GM21528 (cell line): ENCODE measurements around the gene CCDC138.

Source experiments
- ATAC-seq: cut with Tn5 transposase; IDR thresholded peaks from one replicate; pipeline ENCODE4 v1.9.1; 2021; ENCODE audit warnings: mild to moderate bottlenecking, moderate library complexity; ENCODE audit not compliant: unreplicated experiment, low FRiP score

CCDC138 gene

GRCh38 chr2:108889907-108890306 is 103.3 kb downstream of the CCDC138 start:
- no peak for ATAC-seq

GRCh38 chr2:108893277-108893676 is 106.7 kb downstream of the CCDC138 start:
- no peak for ATAC-seq

GRCh38 chr2:108894766-108895165 is 108.2 kb downstream of the CCDC138 start:
- no peak for ATAC-seq

- ATAC-seq = no peak
Observed at GRCh38 chr2:108895188-108895587, 108.6 kb downstream of the CCDC138 start.

- ATAC-seq = no peak
Observed at GRCh38 chr2:108896741-108897140, 110.2 kb downstream of the CCDC138 start.

GRCh38 chr2:108898315-108899082 is 111.9 kb downstream of the CCDC138 start:
- ATAC-seq = no peak

- ATAC-seq = no peak
Observed at GRCh38 chr2:108904680-108905079, 118.1 kb downstream of the CCDC138 start.

GRCh38 chr2:108905176-108905575 is 118.6 kb downstream of the CCDC138 start:
- no peak for ATAC-seq

- no peak for ATAC-seq
Observed at GRCh38 chr2:108905906-108906305, 119.3 kb downstream of the CCDC138 start.

GRCh38 chr2:108906403-108907077 is 120.0 kb downstream of the CCDC138 start:
- no peak for ATAC-seq

GRCh38 chr2:108907822-108908712 is 121.5 kb downstream of the CCDC138 start:
- ATAC-seq = no peak

- ATAC-seq = no peak
Observed at GRCh38 chr2:108908713-108909070, 122.1 kb downstream of the CCDC138 start.

- ATAC-seq = no peak
Observed at GRCh38 chr2:108909275-108909823, 122.8 kb downstream of the CCDC138 start.

- no peak for ATAC-seq
Observed at GRCh38 chr2:108910011-108910431, 123.5 kb downstream of the CCDC138 start.

- ATAC-seq = no peak
Observed at GRCh38 chr2:108910541-108911396, 124.2 kb downstream of the CCDC138 start.

- ATAC-seq = no peak
Observed at GRCh38 chr2:108911401-108911800, 124.8 kb downstream of the CCDC138 start.

GRCh38 chr2:108911807-108912628 is 125.4 kb downstream of the CCDC138 start:
- ATAC-seq = no peak

GRCh38 chr2:108912629-108912902 is 126.0 kb downstream of the CCDC138 start:
- no peak for ATAC-seq

GRCh38 chr2:108916122-108916795 is 129.7 kb downstream of the CCDC138 start:
- ATAC-seq = no peak
